Activated B cell treated with CpG ODN at 0.5 μM for 24 hours (primary cell): ENCODE data around the gene C3orf20. TPM values are rescaled to one million over a fixed set of nuclear protein-coding genes. Genes with fewer than 3 reads are reported as not detected.

Experiments
- ATAC-seq: fragments of 200-7000 bp; cut with Tn5 transposase; one replicate; pipeline ENCODE4 v1.10.0; 2021; ENCODE audit warnings: low read depth, mild to moderate bottlenecking, moderate library complexity
- CTCF ChIA-PET: fragments of 350-600 bp; sonication (Branson Sonifier 250); formaldehyde crosslinking; loops from one replicate; lab custom pipeline; 2021; ENCODE audit warnings: antibody characterized with exemption; lab: Charles Lee
- POLR2A ChIA-PET: fragments of 350-600 bp; sonication (Branson Sonifier 250); formaldehyde crosslinking; loops from one replicate; lab custom pipeline; 2021; ENCODE audit warnings: antibody characterized with exemption; lab: Charles Lee
- DNase-seq: peaks from one replicate; pipeline ENCODE4 v3.0.0; 2022
- H3K27ac Mint-ChIP-seq: one replicate; pipeline ENCODE4 v1.8.0; 2020; ENCODE audit warnings: mixed read lengths
- H3K27me3 Mint-ChIP-seq: one replicate; pipeline ENCODE4 v1.8.0; 2021; ENCODE audit warnings: mixed read lengths
- H3K36me3 Mint-ChIP-seq: one replicate; pipeline ENCODE4 v1.8.0; 2021; ENCODE audit warnings: low read depth, mixed read lengths
- H3K4me1 Mint-ChIP-seq: one replicate; pipeline ENCODE4 v1.8.0; 2021; ENCODE audit warnings: mixed read lengths
- H3K4me3 Mint-ChIP-seq: one replicate; pipeline ENCODE4 v1.8.0; 2020; ENCODE audit warnings: mild to moderate bottlenecking, mixed read lengths
- H3K9me3 Mint-ChIP-seq: one replicate; pipeline ENCODE4 v1.8.0; 2020; ENCODE audit warnings: mixed read lengths
- intact Hi-C: fragments of 100-400 bp; cut with micrococcal nuclease; formaldehyde crosslinking; loops from one replicate; pipeline ENCODE4 v1.15.1; 2024
- total RNA-seq: library from RNA; stranded (reverse); gene quantifications from 2 replicates; pipeline ENCODE4 v1.2.3, GENCODE V29; 2022
- TF ChIP-seq, protein P1 (sequence below): fragments of 200-600 bp; IDR thresholded peaks from one replicate; pipeline ENCODE4 v1.8.0; 2022; ENCODE audit warnings: antibody characterized with exemption, mild to moderate bottlenecking

Gene C3orf20
- total RNA-seq, 1 donor from 2014 or later: 0.16 TPM

DNA sequence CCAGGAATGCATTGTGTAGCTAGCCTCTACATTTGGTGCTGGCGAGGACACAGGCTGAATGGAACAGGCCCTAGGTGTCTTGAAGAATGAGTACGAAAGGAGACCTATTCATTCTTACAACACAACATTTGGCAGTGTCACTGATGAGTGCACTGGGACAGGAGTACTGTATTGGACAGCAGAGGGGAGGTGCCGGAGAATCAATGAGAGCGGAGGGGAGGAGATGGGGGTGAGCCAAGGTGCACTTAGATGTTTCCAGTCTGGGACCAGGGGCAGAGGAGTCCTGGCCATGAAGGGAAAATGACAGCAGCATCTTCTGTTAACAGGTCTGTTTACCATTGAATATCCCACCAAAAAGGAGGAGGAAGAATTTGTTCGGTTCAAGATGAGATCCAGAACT, 53.2 kb downstream of the C3orf20 start:
- Mint-ChIP-seq H3K27me3 (no peaks in the 10 kb centered on the region), H3K36me3 (no peaks in the 10 kb centered on the region), H3K27ac (no peak overlapping the region), H3K4me3 (no peak overlapping the region), H3K4me1 (no peaks in the 10 kb centered on the region), H3K9me3 (no peaks in the 10 kb centered on the region)
- ATAC-seq (no peak), DNase-seq (no peak)
- POLR2A ChIA-PET: no interaction called here
- intact Hi-C loops: no loop called here
- TF ChIP-seq, protein P1, sequence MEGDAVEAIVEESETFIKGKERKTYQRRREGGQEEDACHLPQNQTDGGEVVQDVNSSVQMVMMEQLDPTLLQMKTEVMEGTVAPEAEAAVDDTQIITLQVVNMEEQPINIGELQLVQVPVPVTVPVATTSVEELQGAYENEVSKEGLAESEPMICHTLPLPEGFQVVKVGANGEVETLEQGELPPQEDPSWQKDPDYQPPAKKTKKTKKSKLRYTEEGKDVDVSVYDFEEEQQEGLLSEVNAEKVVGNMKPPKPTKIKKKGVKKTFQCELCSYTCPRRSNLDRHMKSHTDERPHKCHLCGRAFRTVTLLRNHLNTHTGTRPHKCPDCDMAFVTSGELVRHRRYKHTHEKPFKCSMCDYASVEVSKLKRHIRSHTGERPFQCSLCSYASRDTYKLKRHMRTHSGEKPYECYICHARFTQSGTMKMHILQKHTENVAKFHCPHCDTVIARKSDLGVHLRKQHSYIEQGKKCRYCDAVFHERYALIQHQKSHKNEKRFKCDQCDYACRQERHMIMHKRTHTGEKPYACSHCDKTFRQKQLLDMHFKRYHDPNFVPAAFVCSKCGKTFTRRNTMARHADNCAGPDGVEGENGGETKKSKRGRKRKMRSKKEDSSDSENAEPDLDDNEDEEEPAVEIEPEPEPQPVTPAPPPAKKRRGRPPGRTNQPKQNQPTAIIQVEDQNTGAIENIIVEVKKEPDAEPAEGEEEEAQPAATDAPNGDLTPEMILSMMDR: no peak
- CTCF ChIA-PET: no interaction called here

DNA sequence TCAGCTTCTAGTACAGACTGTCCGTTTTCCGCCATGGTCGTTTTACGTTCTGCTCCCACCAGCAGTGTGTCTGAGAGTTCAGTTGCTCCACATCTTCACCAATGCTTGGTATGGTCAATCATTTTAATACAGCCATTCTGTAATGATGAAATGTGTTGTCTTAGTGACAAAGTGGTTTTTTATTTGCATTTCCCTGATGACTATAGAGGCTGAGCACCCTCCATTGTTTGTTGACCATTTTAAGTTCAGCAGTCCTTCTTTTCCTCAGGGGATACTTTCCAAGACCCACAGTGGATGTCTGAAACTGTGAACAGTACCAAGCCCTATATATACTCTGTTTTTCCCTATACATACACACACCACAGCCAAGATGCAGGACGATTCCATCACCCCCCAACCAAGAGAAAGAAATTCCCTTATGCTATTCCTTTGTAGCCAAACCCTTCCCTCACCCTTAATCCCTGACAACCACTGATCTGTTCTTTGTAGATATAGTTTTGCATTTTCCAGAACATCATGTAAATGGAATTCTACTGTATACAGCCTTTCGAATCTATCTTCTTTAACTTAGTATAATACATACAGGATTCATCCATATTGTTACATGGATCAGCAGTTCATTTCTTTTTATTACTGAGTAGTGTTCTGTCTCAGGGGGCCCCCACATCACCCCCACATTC, 55.9 kb downstream of the C3orf20 start:
- TF ChIP-seq, protein P1: no peak
- ChIA-PET POLR2A (no interaction called here), CTCF (no interaction called here)
- no peak for DNase-seq
- intact Hi-C loops: no loop called here
- Mint-ChIP-seq H3K4me3 (no peak overlapping the region), H3K27me3 (no peaks in the 10 kb centered on the region), H3K36me3 (no peaks in the 10 kb centered on the region), H3K4me1 (no peaks in the 10 kb centered on the region), H3K27ac (no peak overlapping the region), H3K9me3 (no peaks in the 10 kb centered on the region)
- no peak for ATAC-seq

DNA sequence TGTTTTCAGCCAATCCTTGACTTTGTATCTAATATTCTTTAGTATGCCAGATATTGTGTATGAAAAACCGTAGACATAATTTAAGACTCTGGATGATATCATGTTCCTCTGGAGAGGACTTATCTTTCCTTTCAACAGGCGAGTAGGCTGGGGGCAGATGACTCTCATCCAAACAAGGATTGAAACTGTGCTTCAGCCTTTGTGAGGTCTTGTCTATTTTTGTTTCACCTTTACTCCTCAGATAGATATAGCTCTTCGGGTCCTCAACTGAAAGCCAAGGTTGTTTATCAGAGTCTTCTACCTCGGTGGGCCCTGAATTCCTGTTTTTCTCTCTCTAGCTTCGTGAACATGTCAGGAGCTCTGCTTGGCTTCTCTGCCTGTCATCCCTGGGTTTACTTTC, 66.0 kb downstream of the C3orf20 start:
- H3K9me3 Mint-ChIP-seq: peaks cover 11% of the 10 kb centered on the region
- ChIA-PET POLR2A (no interaction called here), CTCF (no interaction called here)
- intact Hi-C loops: no loop called here
- peaks cover 11% of the 10 kb centered on the region for H3K27me3 Mint-ChIP-seq
- no peak overlapping the region for H3K27ac Mint-ChIP-seq
- ATAC-seq: no peak
- no peak overlapping the region for H3K4me3 Mint-ChIP-seq
- TF ChIP-seq, protein P1: no peak
- H3K4me1 Mint-ChIP-seq: no peaks in the 10 kb centered on the region
- H3K36me3 Mint-ChIP-seq: no peaks in the 10 kb centered on the region
- DNase-seq: no peak

DNA sequence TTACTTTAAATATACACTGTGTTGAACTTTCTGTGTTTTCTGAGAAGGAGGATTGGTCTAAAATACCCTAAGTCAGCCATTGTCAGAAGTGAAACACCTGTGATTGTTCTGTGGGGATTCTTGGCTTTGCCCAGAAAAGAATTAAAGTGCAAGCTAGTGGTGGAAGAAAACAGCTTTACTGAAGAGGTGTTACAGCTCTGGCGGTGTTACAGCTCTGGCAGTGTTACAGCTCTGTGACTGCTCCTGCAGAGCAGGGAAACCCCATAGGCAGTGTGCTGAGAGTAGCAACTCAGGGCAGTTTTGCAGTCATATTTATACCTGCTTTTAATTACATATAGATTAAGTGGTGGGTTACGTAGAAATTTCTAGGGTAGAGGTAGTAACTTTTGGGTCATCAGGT, 66.6 kb downstream of the C3orf20 start:
- Mint-ChIP-seq H3K36me3 (no peaks in the 10 kb centered on the region), H3K9me3 (peaks cover 11% of the 10 kb centered on the region), H3K27me3 (peaks cover 13% of the 10 kb centered on the region), H3K4me3 (no peak overlapping the region), H3K4me1 (no peaks in the 10 kb centered on the region), H3K27ac (no peak overlapping the region)
- CTCF ChIA-PET: no interaction called here
- DNase-seq (no peak), ATAC-seq (no peak)
- TF ChIP-seq, protein P1: no peak
- POLR2A ChIA-PET: no interaction called here
- intact Hi-C loops: no loop called here

DNA sequence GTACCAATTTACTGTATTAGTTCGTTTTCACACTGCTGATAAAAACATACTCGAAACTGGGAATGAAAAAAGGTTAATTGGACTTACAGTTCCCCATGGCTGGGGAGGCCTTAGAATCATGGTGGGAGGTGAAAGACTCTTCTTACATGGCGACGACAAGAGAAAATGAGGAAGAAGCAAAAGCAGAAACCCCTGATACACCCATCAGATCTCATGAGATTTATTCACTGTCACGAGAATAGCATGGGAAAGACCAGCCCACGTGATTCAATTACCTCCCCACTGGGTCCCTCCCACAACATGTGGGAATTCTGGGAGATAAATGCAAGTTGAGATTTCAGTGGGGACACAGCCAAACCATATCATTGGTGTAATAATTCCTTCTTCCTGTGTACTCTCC, 69.6 kb downstream of the C3orf20 start:
- peaks cover 16% of the 10 kb centered on the region for H3K27me3 Mint-ChIP-seq
- ChIA-PET POLR2A (no interaction called here), CTCF (no interaction called here)
- H3K4me1 Mint-ChIP-seq: no peaks in the 10 kb centered on the region
- no peaks in the 10 kb centered on the region for H3K36me3 Mint-ChIP-seq
- TF ChIP-seq, protein P1: no peak
- peaks cover 8% of the 10 kb centered on the region for H3K9me3 Mint-ChIP-seq
- intact Hi-C loops: no loop called here
- no peak overlapping the region for H3K4me3 Mint-ChIP-seq
- H3K27ac Mint-ChIP-seq: no peak overlapping the region
- DNase-seq: no peak
- ATAC-seq: no peak
